ENCODE results near the gene MPPED1. TPM values are rescaled to one million over a fixed set of nuclear protein-coding genes. Genes with fewer than 3 reads are reported as not detected.

The MPPED1 gene
- polyA plus RNA-seq, 1 of the 3 experiments (the other 2 are of a cell fraction) = 0.03 TPM

GRCh38 chr22:43526946-43527345 lies 115.1 kb downstream of the MPPED1 start:
- H4K20me1 ChIP-seq (ENCODE audit: insufficient read depth) = no peaks in the 10 kb centered on the region
- ChIA-PET POLR2A (no interaction called here), CTCF (no interaction called here)
- H3K27ac ChIP-seq (ENCODE audit: low read depth in 2 of 2, low read length in 1 of 2) = no peak overlapping the region
- TF ChIP-seq TAF1 (IDR thresholded peaks at IDR 0.05; ENCODE audit: borderline replicate concordance, low read depth, low read length) (no peak), RFX5 (IDR thresholded peaks at IDR 0.05; ENCODE audit: low read length) (no peak), MXI1 (IDR thresholded peaks at IDR 0.05; ENCODE audit: low read depth, low read length) (no peak), PBX3 (IDR thresholded peaks at IDR 0.05) (no peak), USF2 (IDR thresholded peaks at IDR 0.05; ENCODE audit: borderline replicate concordance, low read depth, low read length) (no peak), ELF1 (IDR thresholded peaks at IDR 0.05) (no peak), MEF2A (IDR thresholded peaks at IDR 0.05; ENCODE audit: borderline replicate concordance, low read depth) (no peak), FOXM1 (IDR thresholded peaks at IDR 0.05; ENCODE audit: low read depth) (no peak), SIN3A (IDR thresholded peaks at IDR 0.05; ENCODE audit: borderline replicate concordance, low read depth, low read length) (no peak), JUND (IDR thresholded peaks at IDR 0.05) (no peak), GABPA (IDR thresholded peaks at IDR 0.05; ENCODE audit: low read depth) (no peak), CHD2 (IDR thresholded peaks at IDR 0.05; ENCODE audit: low read length, partially characterized antibody) (no peak), NRF1 (IDR thresholded peaks at IDR 0.05; ENCODE audit: low read depth, low read length) (no peak), RXRA (IDR thresholded peaks at IDR 0.05; ENCODE audit: borderline replicate concordance, low read depth) (no peak), USF1 (IDR thresholded peaks at IDR 0.05; ENCODE audit: borderline replicate concordance, low read depth) (no peak), FOXJ3 (CRISPR knock-in tag; IDR thresholded peaks at IDR 0.05) (no peak), GATA2 (CRISPR knock-in tag; IDR thresholded peaks at IDR 0.05) (no peak)
- TF ChIP-seq, protein P1, sequence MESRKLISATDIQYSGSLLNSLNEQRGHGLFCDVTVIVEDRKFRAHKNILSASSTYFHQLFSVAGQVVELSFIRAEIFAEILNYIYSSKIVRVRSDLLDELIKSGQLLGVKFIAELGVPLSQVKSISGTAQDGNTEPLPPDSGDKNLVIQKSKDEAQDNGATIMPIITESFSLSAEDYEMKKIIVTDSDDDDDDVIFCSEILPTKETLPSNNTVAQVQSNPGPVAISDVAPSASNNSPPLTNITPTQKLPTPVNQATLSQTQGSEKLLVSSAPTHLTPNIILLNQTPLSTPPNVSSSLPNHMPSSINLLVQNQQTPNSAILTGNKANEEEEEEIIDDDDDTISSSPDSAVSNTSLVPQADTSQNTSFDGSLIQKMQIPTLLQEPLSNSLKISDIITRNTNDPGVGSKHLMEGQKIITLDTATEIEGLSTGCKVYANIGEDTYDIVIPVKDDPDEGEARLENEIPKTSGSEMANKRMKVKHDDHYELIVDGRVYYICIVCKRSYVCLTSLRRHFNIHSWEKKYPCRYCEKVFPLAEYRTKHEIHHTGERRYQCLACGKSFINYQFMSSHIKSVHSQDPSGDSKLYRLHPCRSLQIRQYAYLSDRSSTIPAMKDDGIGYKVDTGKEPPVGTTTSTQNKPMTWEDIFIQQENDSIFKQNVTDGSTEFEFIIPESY (IDR thresholded peaks at IDR 0.05; ENCODE audit: borderline replicate concordance, low read depth) = no peak
- TF ChIP-seq, protein P2, sequence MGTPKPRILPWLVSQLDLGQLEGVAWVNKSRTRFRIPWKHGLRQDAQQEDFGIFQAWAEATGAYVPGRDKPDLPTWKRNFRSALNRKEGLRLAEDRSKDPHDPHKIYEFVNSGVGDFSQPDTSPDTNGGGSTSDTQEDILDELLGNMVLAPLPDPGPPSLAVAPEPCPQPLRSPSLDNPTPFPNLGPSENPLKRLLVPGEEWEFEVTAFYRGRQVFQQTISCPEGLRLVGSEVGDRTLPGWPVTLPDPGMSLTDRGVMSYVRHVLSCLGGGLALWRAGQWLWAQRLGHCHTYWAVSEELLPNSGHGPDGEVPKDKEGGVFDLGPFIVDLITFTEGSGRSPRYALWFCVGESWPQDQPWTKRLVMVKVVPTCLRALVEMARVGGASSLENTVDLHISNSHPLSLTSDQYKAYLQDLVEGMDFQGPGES (IDR thresholded peaks at IDR 0.05; ENCODE audit: low read depth, low read length) = no peak
- TF ChIP-seq, protein P3, sequence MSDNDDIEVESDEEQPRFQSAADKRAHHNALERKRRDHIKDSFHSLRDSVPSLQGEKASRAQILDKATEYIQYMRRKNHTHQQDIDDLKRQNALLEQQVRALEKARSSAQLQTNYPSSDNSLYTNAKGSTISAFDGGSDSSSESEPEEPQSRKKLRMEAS (IDR thresholded peaks at IDR 0.05; ENCODE audit: low read depth) = no peak
- H3K27me3 ChIP-seq (ENCODE audit: insufficient read depth) = no peaks in the 10 kb centered on the region
- H3K79me2 ChIP-seq (ENCODE audit: insufficient read depth) = no peaks in the 10 kb centered on the region
- no peak overlapping the region for H3K9ac ChIP-seq
- H3K9me2 ChIP-seq = no peaks in the 10 kb centered on the region
- H3K4me3 ChIP-seq (ENCODE audit: low read depth in 2 of 2, low read length in 1 of 2) = no peak overlapping the region
- H3K36me3 ChIP-seq (replicated peaks in 1 of 2; ENCODE audit: control insufficient read depth in 1 of 2, insufficient read depth in 2 of 2, low read length in 1 of 2) = no peaks in the 10 kb centered on the region
- no peak overlapping the region for H3K4me2 ChIP-seq
- no peak for DNase-seq
- WGBS (ENCODE audit: low lambda C conversion rate) = 100% methylated on average over 1 of the region's 5 CpGs
- H3F3A ChIP-seq (replicated peaks; ENCODE audit: insufficient read depth) = no peaks in the 10 kb centered on the region
- no peaks in the 10 kb centered on the region; a peak in 1 of 4 replicates for H3K4me1 ChIP-seq (ENCODE audit: control insufficient read depth in 1 of 2, insufficient read depth in 2 of 2, low read depth in 1 of 2, low read length in 1 of 2)
- H3K9me3 ChIP-seq = no peaks in the 10 kb centered on the region
- H2AFZ ChIP-seq (ENCODE audit: low read depth) = no peak overlapping the region
